RPMI7951 (cell line): Measurements from ENCODE around the gene TSACC. TPM values are rescaled to one million over a fixed set of nuclear protein-coding genes. Genes with fewer than 3 reads are reported as not detected.

Source experiments
- DNase-seq: peaks from one replicate; pipeline ENCODE4 v3.0.0-alpha.2; 2012; ENCODE audit warnings: low read depth
- total RNA-seq: library from RNA; depleted of rRNA; stranded (reverse); fragments of >200 nt; shearing (Covaris generic); gene quantifications from 2 replicates; pipeline ENCODE4 v1.2.3, GENCODE V29; 2014; rRNA removed

The TSACC gene
- total RNA-seq, 1 experiment from 2014 or later, result not detected

DNA sequence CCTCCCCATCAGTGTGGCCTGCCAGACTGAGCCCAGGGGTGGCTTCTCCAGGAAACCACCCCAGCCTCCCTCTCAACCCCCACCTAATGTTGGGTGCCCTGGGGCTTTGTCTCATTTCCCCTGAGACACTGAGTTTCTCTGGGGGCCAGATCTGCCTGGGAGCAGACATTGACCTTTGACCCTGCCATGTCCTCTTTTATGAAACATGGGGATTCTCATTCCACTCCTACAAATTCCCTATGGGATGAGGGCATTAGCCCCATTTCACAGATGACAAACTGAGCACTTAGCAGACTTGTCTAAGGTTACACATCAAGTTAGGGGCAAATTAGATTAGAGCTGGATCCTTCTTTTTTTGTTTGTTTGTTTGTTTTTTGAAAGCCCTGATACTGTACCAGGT lies 54.8 kb downstream of the TSACC start:
- DNase-seq, result no peak

DNA sequence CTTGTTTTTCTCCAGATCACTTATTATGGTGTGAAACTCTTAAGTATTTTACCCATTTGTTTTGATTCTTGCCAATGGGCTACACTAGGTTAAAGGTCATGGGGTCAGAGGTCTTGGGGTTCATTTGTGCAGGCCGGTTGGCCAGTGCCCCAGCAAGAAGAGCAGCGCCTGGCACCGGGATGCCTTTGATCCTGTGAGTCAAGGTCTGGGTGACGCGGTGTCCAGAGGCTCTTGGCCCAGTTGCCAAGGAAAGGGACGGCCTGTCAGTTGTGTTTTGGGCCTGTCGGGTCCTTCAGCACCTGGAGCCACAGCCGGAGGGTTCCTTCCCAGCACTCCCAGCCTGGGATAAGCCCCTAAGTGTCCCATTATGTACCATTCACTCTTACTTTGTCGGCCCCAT lies 55.8 kb downstream of the TSACC start:
- no peak for DNase-seq

DNA sequence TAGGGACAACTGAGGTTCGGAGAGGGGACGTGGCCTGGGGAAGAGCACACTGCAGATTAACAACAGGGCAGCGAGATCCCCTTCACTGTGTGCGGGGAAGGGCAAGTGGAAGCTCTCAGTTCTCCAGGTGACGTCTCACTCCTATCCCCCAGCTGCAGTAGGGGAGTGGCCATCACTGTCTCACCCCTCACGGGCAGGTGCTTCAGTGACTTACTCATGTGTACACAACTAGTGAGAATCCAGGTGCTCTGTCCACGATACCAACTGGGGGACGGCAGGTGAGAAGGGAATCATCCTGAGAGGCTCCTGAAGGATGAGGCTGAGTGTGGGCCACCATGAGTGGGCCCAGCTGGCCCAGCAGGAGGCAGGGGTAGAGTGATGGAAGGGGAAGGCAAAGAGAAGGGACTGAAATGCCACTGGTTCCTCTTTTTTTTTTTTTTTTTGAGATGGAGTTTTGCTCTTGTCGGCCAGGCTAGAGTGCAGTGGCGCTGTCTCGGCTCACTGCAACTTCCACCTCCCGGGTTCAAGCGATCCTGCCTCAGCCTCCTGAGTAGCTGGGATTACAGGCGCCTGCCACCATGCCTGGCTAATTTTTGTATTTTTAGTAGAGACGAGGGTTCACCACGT lies 56.6 kb downstream of the TSACC start:
- no peak for DNase-seq

Other genes with a start within 250 kb of the TSACC start
- 919 and 1,055 TPM in 2 replicates for gene LMNA, start 223.8 kb upstream of the TSACC start, total RNA-seq
- gene SEMA4A, start 184.9 kb upstream of the TSACC start, total RNA-seq, result 0.20 and 0.36 TPM in 2 replicates
- gene SLC25A44, start 144.4 kb upstream of the TSACC start, total RNA-seq, result 8.3 and 10.1 TPM in 2 replicates
- 76.6 and 81.0 TPM in 2 replicates for gene PMF1, start 125.5 kb upstream of the TSACC start, total RNA-seq
- 17.7 and 44.1 TPM in 2 replicates for gene BGLAP, start 96.3 kb upstream of the TSACC start, total RNA-seq
- 0.12 and 0.29 TPM in 2 replicates for gene PAQR6, start 90.5 kb upstream of the TSACC start, total RNA-seq
- 48.4 and 54.3 TPM in 2 replicates for gene SMG5, start 55.7 kb upstream of the TSACC start, total RNA-seq
- 2.4 TPM in 2 replicates for gene TMEM79, start 54.2 kb upstream of the TSACC start, total RNA-seq
- 55.8 and 70.2 TPM in 2 replicates for gene GLMP, start 42.8 kb upstream of the TSACC start, total RNA-seq
- not detected in 2 replicates for gene VHLL, start 39.2 kb upstream of the TSACC start, total RNA-seq
- gene CCT3, start 234 bp upstream of the TSACC start, total RNA-seq, result 455 and 483 TPM in 2 replicates
- gene RHBG, start 30.7 kb downstream of the TSACC start, total RNA-seq, result not detected in 2 replicates
- gene MEF2D, start 162.2 kb downstream of the TSACC start, total RNA-seq, result 9.9 and 11.4 TPM in 2 replicates
- gene IQGAP3, start 234.0 kb downstream of the TSACC start, total RNA-seq, result 32.8 and 35.5 TPM in 2 replicates
- not detected in 2 replicates for gene TTC24, start 241.2 kb downstream of the TSACC start, total RNA-seq